HUES64 (cell line): ENCODE data around the gene IGLL1.

Experiments
- H3K27ac ChIP-seq: 2 replicates; pipeline ENCODE4 v1.7.0; 2013; ENCODE audit warnings: low read depth, low read length, inconsistent platforms
- H3K27me3 ChIP-seq: 2 replicates; pipeline ENCODE4 v1.6.1; 2013; ENCODE audit warnings: mild to moderate bottlenecking, low read length; ENCODE audit not compliant: insufficient read depth
- H3K36me3 ChIP-seq: 2 replicates; pipeline ENCODE4 v1.6.1; 2013; ENCODE audit warnings: mild to moderate bottlenecking, low read length; ENCODE audit not compliant: insufficient read depth
- H3K4me1 ChIP-seq: 2 replicates; pipeline ENCODE4 v1.6.1; 2013; ENCODE audit warnings: mild to moderate bottlenecking, low read length, moderate library complexity; ENCODE audit not compliant: insufficient read depth
- H3K4me3 ChIP-seq: 2 replicates; pipeline ENCODE4 v1.5.1; 2013; ENCODE audit warnings: mild to moderate bottlenecking, low read length, moderate library complexity
- H3K9ac ChIP-seq: 2 replicates; pipeline ENCODE4 v1.6.1; 2013; ENCODE audit warnings: mild to moderate bottlenecking, low read depth, low read length
- H3K9me3 ChIP-seq: 2 replicates; pipeline ENCODE4 v1.6.1; 2013; ENCODE audit warnings: low read depth, low read length; ENCODE audit not compliant: insufficient read depth
- WGBS: fragments of 150-250, 120-280 bp; methylation state at CpG from one replicate; pipeline ENCODE4 v1.1.7; 2013; ENCODE audit warnings: missing lambda C conversion rate; 5-methylcytosine and 5-hydroxymethylcytosine counted together

IGLL1 gene

GRCh38 chr22:23524226-23524625, 55.9 kb downstream of the IGLL1 start:
- Histone ChIP-seq H3K9me3 (no peaks in the 10 kb centered on the region), H3K4me3 (no peak overlapping the region), H3K36me3 (no peaks in the 10 kb centered on the region), H3K9ac (no peak overlapping the region), H3K27ac (no peak overlapping the region), H3K27me3 (peaks cover 49% of the 10 kb centered on the region), H3K4me1 (peaks cover 18% of the 10 kb centered on the region; the same call in 1 of the 2 replicates)
- 99% methylated on average over 6 of the region's 6 CpGs for WGBS

- Histone ChIP-seq H3K27me3 (peaks cover 49% of the 10 kb centered on the region), H3K4me3 (no peak overlapping the region), H3K36me3 (no peaks in the 10 kb centered on the region), H3K27ac (no peak overlapping the region), H3K4me1 (peaks cover 18% of the 10 kb centered on the region; the same call in 1 of the 2 replicates), H3K9ac (no peak overlapping the region), H3K9me3 (no peaks in the 10 kb centered on the region)
- WGBS, result 90% methylated on average over 8 of the region's 8 CpGs
Observed at GRCh38 chr22:23523713-23524112, 56.4 kb downstream of the IGLL1 start.
